Tibial nerve (tissue), 3 donors: ENCODE data around the gene DPP4.

ENCODE experiments used
- CTCF ChIP-seq, 5 experiments: fragments of 200-600 bp in 3 of 5; fragments of 450-650 bp in 2 of 5; sonication (generic) in 3 of 5; IDR thresholded peaks; one replicate each; pipeline ENCODE4 v1.5.1; 2016 to 2019; ENCODE audit warnings: antibody characterized with exemption in 5 of 5, mild to moderate bottlenecking in 3 of 5, moderate library complexity in 2 of 5
- POLR2A ChIP-seq, 2 donors: fragments of 450-650 bp; IDR thresholded peaks; one replicate each; pipeline ENCODE4 v1.6.1; 2017; ENCODE audit warnings: antibody characterized with exemption in 2 of 2, mild to moderate bottlenecking in 2 of 2, moderate library complexity in 2 of 2

DNA sequence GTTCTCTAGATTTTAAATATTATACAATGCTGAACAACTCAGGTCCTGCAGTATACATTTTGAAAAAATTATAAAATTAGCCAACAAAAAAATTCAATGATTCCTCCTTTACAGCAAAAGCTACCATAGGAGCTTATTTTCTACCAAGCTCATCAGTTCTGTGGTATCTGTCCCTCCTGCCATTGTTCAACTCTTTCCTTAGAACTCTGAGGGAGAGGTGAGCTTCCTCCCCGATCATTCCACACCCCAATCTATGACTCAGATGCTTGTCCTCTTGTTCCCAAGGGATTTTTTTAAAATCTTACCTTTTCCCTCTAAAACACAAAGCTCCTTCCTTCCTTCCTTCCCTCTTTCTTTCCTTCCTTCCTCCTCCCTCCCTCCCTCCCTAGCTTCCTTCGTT lies 13.5 kb downstream of the DPP4 start:
- no peak for TF ChIP-seq CTCF (IDR thresholded peaks at IDR 0.05)
- no peak for TF ChIP-seq POLR2A (IDR thresholded peaks at IDR 0.05)
